ENCODE results near the gene VDAC1. TPM values are rescaled to one million over a fixed set of nuclear protein-coding genes. Genes with fewer than 3 reads are reported as not detected.

VDAC1 gene
- total RNA-seq, 1 donor from 2014 or later: 501 TPM

DNA sequence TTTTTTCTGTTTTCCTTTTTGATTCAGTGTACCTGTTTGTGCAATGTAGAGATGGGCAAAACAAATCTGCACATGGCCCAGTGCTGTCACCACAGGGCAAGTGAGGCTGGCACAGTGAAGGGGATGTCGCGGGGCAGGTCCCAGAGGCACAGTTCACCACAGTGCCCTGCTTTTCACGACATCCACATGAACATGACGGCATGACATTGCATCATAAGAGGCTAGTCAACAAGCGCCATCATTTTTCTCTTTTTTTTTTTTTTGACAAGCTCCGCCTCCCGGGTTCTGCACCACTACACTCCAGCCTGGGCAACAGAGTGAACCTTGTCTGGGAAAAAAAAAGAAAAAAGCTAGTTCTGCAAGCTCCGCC is 42.9 kb upstream of the VDAC1 start:
- Histone ChIP-seq H3K4me1 (no peaks in the 10 kb centered on the region), H3K27ac (replicated peaks) (no peak overlapping the region), H3K4me3 (no peak overlapping the region), H3K27me3 (ENCODE audit: low read depth) (no peaks in the 10 kb centered on the region), H3K36me3 (no peaks in the 10 kb centered on the region), H3K9me3 (replicated peaks) (no peaks in the 10 kb centered on the region)
- intact Hi-C loops (cut with micrococcal nuclease): no loop called here
- TF ChIP-seq, protein P1, sequence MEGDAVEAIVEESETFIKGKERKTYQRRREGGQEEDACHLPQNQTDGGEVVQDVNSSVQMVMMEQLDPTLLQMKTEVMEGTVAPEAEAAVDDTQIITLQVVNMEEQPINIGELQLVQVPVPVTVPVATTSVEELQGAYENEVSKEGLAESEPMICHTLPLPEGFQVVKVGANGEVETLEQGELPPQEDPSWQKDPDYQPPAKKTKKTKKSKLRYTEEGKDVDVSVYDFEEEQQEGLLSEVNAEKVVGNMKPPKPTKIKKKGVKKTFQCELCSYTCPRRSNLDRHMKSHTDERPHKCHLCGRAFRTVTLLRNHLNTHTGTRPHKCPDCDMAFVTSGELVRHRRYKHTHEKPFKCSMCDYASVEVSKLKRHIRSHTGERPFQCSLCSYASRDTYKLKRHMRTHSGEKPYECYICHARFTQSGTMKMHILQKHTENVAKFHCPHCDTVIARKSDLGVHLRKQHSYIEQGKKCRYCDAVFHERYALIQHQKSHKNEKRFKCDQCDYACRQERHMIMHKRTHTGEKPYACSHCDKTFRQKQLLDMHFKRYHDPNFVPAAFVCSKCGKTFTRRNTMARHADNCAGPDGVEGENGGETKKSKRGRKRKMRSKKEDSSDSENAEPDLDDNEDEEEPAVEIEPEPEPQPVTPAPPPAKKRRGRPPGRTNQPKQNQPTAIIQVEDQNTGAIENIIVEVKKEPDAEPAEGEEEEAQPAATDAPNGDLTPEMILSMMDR (IDR thresholded peaks at IDR 0.05; ENCODE audit: borderline replicate concordance): no peak
- DNase-seq: no peak

DNA sequence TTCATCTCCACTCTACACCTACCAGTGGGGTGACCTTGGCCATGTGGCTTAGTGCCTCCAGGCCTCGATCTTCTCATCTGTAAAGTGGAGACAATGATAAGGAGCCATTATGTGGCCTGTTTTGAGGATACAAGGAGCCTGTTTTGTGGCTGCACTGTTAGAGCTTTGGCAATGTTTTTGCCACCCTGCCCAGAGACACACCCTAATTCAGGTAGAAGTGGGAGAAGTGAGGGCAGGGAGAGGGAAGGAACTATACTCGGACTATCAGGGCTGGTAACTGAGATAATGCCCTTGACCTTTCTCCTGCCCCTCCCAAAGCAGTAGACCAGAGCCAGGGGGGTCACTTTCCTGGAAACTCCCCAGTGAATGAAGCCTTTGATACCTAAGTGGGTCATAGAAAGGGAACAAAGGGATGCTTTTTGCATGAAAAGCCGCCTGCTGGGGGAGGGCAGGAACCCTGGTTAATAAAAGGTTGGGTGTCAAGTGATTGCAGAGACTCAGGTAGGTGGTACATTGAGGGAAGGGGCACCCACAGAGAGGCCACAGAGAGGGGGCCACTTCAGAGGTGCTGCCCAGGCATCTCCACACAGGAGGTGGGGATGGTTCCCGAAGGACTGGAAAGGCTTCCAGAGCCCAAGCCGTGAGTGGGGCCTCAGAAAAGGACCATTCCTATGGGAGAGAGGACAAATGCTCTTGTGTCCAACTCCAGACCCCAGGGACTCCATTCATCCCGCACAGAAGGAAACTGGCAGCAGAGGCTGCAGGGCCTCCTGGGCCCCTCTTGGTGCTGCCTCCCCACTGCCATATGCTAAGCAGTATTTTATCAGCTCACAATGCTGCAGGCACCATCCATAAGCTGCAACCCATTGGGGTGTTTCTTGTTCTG is 42.3 kb upstream of the VDAC1 start:
- Histone ChIP-seq H3K27ac (replicated peaks) (no peak overlapping the region), H3K4me1 (no peaks in the 10 kb centered on the region), H3K4me3 (no peak overlapping the region), H3K9me3 (replicated peaks) (no peaks in the 10 kb centered on the region), H3K27me3 (ENCODE audit: low read depth) (no peaks in the 10 kb centered on the region), H3K36me3 (no peaks in the 10 kb centered on the region)
- intact Hi-C loops (cut with micrococcal nuclease): no loop called here
- DNase-seq: no peak
- TF ChIP-seq, protein P1 (IDR thresholded peaks at IDR 0.05; ENCODE audit: borderline replicate concordance): no peak

DNA sequence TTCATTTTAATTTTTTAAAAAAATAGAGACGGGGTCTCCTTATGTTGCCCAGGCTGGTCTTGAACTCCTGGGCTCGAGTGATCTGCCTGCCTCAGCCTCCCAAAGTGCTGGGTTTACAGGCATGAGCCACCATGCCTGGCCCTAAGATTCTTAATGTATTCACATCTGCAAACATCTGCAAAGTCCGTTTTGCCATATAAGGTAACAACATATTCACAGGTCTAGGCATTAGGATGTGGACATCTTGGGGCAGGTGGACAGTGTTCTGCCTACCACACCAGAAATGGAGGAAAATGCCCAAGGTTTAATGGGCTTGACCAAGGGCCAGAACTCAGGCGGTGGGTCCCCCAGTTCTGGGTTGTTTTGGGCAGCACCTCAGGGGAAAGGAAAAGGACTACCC is 41.6 kb upstream of the VDAC1 start:
- H3K27me3 ChIP-seq (ENCODE audit: low read depth): no peaks in the 10 kb centered on the region
- no peaks in the 10 kb centered on the region for H3K4me1 ChIP-seq
- no peaks in the 10 kb centered on the region for H3K36me3 ChIP-seq
- TF ChIP-seq, protein P1 (IDR thresholded peaks at IDR 0.05; ENCODE audit: borderline replicate concordance): no peak
- intact Hi-C loops (cut with micrococcal nuclease): no loop called here
- H3K4me3 ChIP-seq: no peak overlapping the region
- H3K9me3 ChIP-seq (replicated peaks): no peaks in the 10 kb centered on the region
- no peak overlapping the region for H3K27ac ChIP-seq (replicated peaks)
- no peak for DNase-seq

DNA sequence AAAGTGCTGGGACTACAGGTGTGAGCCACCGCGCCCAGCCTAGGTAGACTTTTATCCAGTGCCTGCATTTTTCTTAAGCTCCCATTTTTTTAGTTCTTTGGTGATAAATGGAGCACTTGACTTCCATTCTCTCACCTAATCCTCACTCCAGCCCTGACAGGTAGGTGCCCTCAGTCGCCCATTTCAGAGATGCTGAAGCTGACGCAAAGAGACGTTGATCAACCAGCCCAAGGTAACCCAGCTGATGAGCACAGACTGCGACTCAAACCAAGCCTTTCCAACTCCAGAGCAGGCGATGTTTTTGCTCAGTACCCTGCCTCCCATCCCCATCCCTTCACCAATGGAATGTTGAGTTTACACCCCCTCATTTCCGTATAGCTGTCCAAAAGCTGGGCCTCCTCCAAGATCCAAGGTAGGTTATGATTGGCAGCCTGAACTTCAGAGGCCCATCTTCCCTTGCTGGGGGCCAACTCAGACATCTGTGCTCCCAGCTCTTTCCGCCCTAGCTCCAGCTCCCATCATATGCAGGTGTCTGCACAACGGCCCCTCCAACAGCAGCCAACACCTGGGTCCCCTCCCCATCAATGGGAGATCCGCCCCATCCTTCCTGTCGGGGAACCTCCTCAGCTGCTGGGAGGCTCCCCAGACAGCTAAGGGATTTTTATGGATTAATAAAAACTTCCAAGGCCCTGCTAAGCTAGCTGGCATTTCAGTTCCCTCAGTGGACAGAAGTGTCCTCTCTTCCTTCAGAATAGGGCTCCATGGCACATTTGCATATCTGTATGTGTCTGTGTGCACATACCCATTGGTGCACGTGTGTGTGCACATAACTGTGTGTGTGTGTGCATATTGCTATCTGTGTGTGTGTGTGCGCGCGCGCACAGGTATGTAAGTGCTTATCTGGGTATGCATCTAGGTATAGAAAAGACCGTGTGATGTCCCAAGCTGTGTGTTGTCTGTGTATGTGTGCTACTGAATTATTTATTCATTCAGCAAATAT is 39.3 kb upstream of the VDAC1 start:
- no peaks in the 10 kb centered on the region for H3K36me3 ChIP-seq
- intact Hi-C loops (cut with micrococcal nuclease): loop anchor here (5.0 kb wide), 1 partner anchor 98 kb away; no protein-coding TSS in a partner anchor
- no peaks in the 10 kb centered on the region for H3K27me3 ChIP-seq (ENCODE audit: low read depth)
- no peaks in the 10 kb centered on the region for H3K4me1 ChIP-seq
- H3K9me3 ChIP-seq (replicated peaks): no peaks in the 10 kb centered on the region
- TF ChIP-seq, protein P1 (IDR thresholded peaks at IDR 0.05; ENCODE audit: borderline replicate concordance): no peak
- H3K27ac ChIP-seq (replicated peaks): no peak overlapping the region
- no peak overlapping the region for H3K4me3 ChIP-seq
- DNase-seq: no peak

DNA sequence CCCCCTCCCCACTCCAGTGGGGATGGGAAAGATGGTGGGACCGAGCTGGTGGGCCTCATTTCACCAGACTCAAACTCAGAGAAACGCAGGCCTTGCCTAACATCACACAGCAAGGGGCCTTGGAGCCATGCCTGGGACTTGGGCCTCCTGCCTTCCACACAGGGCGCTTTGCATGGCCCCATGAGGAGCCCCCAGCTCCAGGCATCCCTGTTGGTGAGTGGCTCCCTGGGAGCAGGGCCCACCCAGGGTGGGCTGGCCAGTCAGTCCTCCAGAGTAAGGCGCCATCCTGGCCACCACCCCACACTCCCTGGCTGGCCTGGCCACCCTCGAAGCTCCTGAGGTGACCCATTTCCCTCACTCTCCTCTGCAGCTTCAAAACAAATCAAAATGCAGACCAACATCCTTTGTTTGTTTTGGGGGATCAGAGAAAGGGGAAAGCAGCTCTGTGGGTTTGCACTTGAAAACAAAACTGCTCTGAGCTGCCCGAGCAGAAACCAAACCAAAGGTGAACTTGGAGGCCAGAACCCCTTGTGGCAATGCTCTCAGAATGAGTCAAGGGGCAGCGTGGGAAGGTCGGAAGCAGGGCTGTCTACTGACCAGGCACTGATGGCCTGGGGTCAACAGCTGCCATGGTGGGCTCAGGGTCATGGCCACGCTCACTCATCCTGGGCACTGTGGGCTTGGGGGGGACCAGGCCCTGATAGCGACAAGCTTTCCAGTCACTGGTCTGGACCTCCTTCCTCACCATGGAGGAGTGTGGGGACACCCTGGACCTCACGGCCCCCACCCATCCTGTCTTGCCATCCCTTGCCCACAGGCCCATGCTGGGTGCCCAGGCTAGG is 37.0 kb upstream of the VDAC1 start:
- Histone ChIP-seq H3K36me3 (no peaks in the 10 kb centered on the region), H3K27ac (replicated peaks) (no peak overlapping the region), H3K27me3 (ENCODE audit: low read depth) (no peaks in the 10 kb centered on the region), H3K4me1 (no peaks in the 10 kb centered on the region), H3K4me3 (no peak overlapping the region), H3K9me3 (replicated peaks) (no peaks in the 10 kb centered on the region)
- TF ChIP-seq, protein P1 (IDR thresholded peaks at IDR 0.05; ENCODE audit: borderline replicate concordance): no peak
- no peak for DNase-seq
- intact Hi-C loops (cut with micrococcal nuclease): loop anchor here (5.0 kb wide), 1 partner anchor 101 kb away; no protein-coding TSS in a partner anchor
